Measurements from ENCODE around the gene PDSS2. TPM values are rescaled to one million over a fixed set of nuclear protein-coding genes. Genes with fewer than 3 reads are reported as not detected.
"Not testable (repeated sequence)": the region's sequence is repeated elsewhere in the genome, so short reads cannot be mapped to it uniquely, and the experiment has no call there.

PDSS2 gene
- total and polyA plus RNA-seq, 2 donors = 11.1 to 22.6 TPM

DNA sequence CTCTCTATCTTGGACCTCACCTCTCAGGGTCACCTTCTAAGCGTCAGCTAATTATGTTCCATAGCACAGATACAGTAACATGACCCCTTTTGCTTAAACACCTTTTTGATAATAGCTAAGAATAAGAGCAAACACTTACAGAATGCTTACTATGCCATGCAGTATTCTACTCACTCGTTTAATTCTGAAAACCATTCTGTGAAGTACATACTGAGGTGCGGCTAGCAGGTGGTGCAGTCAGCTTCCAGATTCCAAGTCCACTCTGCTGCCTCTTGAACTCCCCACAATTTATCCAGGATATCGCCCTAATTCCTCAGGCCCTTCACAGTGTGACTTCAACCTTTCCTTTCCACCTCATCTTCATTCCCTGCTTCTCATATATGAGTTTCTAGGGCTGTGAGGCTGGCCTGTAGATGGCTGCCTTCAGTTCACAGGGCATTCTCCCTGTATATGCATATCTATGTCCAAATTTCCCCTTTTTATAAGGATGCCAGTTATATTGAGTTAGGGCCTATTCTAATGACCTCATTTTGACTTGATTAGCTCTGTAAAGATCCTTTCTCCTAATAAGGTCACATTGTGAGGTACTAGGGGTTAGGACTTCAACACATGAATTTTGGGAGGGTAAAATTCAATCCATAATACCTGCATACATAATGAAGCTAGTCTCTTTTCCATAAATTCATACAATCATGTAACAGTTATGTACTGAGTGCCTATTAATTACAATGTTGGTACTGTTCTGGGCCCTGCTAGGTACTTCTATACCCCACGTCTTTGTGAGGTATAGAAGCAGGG, 130.1 kb downstream of the PDSS2 start:
- DNase-seq (ENCODE audit: extremely low spot score) = no peak
- no peak overlapping the region for H3K4me3 ChIP-seq (ENCODE audit: low read depth, low read length)
- WGBS = 84% methylated on average over 5 of the region's 5 CpGs
- no peaks in the 10 kb centered on the region for H3K36me3 ChIP-seq (ENCODE audit: insufficient read depth)
- H3K4me1 ChIP-seq (ENCODE audit: insufficient read depth) = no peaks in the 10 kb centered on the region
- H3K27ac ChIP-seq (ENCODE audit: low read depth) = no peak overlapping the region

DNA sequence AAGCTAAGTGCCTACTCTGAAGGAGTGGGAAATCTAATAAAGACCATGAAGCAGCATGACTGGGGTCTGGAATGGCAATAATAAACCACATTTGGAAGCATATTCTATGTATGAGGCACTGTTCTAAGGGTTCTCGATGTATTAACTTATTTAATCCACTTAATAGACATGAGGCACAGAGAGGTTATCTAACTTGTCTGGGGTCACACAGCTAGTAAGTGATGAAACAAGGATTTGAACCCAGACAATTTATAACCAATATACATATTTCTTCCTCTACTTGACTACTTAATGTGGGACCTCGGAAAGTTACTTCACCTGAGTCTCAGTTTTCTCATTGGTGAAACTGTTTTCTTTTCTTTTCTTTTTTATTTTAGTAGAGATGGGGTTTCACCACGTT, 131.3 kb downstream of the PDSS2 start:
- WGBS = 91% methylated on average over 3 of the region's 3 CpGs
- Histone ChIP-seq H3K4me3 (ENCODE audit: low read depth, low read length) (no peak overlapping the region), H3K4me1 (ENCODE audit: insufficient read depth) (no peaks in the 10 kb centered on the region), H3K27ac (ENCODE audit: low read depth) (no peak overlapping the region), H3K36me3 (ENCODE audit: insufficient read depth) (no peaks in the 10 kb centered on the region)
- no peak for DNase-seq (ENCODE audit: extremely low spot score)

DNA sequence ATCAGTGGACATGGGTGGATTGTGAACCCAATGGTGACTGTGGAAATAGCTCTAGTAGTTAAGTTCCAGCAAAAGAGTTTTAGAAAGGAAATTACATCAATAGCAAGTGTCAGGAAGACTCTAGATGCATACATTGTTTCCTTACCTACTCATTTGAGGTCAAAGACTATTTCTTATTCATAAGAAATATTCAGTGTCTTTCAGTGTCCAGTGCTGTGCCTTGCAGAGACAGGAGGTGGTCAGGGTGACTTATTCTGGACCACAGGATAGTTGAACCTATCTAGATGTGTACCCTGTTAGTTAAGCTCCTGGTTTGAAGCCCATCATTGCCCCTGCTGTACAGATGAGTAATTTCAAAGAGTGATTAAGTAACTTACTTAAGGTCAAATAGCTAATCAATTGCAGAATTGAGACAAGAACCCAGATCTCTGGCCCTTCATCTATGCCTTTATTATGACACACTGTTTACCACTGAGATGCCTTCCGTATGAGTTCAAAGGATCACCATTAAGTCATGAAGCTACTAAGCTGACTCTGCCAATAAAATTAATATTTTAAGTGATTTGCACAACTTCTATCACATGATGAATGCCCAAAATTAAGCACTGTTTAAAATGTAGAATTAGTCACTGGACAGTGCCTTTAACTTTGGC, 136.1 kb downstream of the PDSS2 start:
- no peak overlapping the region for H3K4me3 ChIP-seq (ENCODE audit: low read depth, low read length)
- H3K4me1 ChIP-seq (ENCODE audit: insufficient read depth) = no peaks in the 10 kb centered on the region
- H3K27ac ChIP-seq (ENCODE audit: low read depth) = no peak overlapping the region
- DNase-seq (ENCODE audit: extremely low spot score) = no peak
- H3K36me3 ChIP-seq (ENCODE audit: insufficient read depth) = no peaks in the 10 kb centered on the region
- whole genome bisulfite sequencing = 86% methylated on average over 1 of the region's 1 CpG

DNA sequence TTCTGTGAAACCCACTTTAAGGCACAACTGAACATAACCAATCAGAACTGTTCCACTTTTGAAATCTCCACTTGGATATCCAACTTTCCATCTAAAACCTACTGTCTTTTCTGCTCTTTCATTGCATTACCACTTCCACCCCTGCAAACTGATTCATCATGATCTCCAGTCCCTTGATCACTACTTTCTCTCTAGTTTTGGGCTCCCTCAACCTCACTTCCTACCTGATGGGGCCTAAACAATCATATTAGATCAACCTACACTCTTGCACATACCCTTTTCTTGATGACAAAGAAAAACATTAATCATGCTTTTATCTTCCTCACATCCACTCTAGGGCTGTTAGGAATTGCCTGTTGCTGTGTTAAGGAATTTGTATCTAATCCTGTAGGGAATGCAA, 137.6 kb downstream of the PDSS2 start:
- no peaks in the 10 kb centered on the region for H3K4me1 ChIP-seq (ENCODE audit: insufficient read depth)
- no peak for DNase-seq (ENCODE audit: extremely low spot score)
- no peak overlapping the region for H3K4me3 ChIP-seq (ENCODE audit: low read depth, low read length)
- no peak overlapping the region for H3K27ac ChIP-seq (ENCODE audit: low read depth)
- no peaks in the 10 kb centered on the region for H3K36me3 ChIP-seq (ENCODE audit: insufficient read depth)

DNA sequence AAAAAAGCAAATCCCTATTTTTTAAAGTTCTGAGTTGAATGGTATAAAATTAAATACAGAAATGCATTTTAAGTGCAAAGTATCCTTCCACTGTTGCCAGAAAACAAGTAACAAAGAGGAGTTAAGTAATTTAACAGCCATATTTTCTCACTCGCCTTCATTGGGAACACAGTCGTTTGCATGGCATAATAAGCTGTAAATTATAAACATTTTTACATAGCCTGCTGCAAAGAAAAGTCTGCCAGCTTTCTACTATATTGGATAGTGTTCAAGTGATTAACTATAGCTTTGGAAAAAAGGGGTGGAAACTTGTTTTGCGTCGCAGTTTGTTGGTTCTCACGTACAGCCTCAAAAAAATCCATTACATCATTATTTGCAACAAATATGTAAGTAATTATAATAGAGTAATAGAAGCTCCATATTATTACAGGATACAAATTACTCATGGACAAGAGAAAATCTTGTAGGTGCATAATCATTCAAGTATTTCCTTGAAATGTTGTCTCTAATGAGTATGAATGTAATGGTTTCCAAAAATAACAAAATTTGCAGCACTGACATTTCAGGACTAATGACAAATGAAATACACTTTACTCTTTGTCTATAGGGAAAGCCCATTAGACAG, 139.3 kb downstream of the PDSS2 start:
- Histone ChIP-seq H3K36me3 (ENCODE audit: insufficient read depth) (no peaks in the 10 kb centered on the region), H3K4me3 (ENCODE audit: low read depth, low read length) (no peak overlapping the region), H3K4me1 (ENCODE audit: insufficient read depth) (no peaks in the 10 kb centered on the region), H3K27ac (ENCODE audit: low read depth) (no peak overlapping the region)
- WGBS = 63% methylated on average over 5 of the region's 5 CpGs
- no peak for DNase-seq (ENCODE audit: extremely low spot score)

DNA sequence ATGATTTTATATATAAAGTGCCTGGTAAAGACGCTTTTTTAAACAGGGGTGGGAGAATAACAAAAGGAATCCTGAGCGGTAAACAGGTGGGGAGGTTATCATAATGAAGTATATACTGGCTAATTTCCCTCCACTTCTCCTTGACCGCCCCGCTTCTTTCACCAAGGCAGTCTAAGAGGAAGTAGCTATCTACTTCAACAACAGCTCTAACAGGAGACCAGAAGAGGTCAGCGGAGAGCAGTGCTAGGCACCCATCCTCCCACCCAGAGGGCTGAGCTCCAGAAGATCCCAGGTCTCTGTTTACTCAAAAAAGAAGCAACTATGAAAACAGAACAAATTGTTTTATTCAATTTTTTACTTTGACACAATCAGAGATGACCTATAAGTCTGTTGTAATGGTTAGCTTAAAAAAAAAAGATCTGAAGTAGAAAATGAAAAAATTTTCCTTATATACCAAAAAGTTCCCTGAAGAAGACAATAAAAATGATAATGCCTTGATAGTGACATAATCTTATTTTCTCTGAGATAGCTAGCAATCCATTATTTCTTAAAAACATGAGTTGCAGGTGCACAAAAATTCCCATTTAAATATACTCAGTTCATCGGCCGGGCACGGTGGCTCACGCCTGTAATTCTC, 141.1 kb downstream of the PDSS2 start:
- Histone ChIP-seq H3K4me1 (ENCODE audit: insufficient read depth) (no peaks in the 10 kb centered on the region), H3K27ac (ENCODE audit: low read depth) (no peak overlapping the region), H3K36me3 (ENCODE audit: insufficient read depth) (no peaks in the 10 kb centered on the region), H3K4me3 (ENCODE audit: low read depth, low read length) (no peak overlapping the region)
- WGBS = 62% methylated on average over 9 of the region's 9 CpGs
- peak; percentile 21 for DNase-seq (ENCODE audit: extremely low spot score)

DNA sequence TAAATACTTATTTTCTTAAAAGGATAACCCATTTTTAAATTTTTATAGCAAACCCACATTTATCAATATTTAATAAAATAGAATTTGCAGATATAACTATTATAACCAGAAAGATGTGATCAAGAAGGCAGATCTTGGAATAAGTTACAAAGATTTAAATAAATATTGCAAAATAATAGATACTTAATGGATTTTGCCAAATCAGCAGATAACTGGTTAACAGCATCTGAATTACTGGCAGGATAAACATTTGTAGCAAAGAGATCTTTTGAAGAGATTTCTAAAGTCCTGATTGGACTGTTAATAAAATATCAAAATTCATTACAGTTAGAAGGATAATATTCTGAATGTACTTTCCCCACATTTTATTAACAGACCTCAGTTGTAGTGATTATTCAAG, 144.2 kb downstream of the PDSS2 start:
- no peak overlapping the region for H3K27ac ChIP-seq (ENCODE audit: low read depth)
- H3K36me3 ChIP-seq (ENCODE audit: insufficient read depth) = no peaks in the 10 kb centered on the region
- DNase-seq (ENCODE audit: extremely low spot score) = no peak
- no peak overlapping the region for H3K4me3 ChIP-seq (ENCODE audit: low read depth, low read length)
- H3K4me1 ChIP-seq (ENCODE audit: insufficient read depth) = no peaks in the 10 kb centered on the region

DNA sequence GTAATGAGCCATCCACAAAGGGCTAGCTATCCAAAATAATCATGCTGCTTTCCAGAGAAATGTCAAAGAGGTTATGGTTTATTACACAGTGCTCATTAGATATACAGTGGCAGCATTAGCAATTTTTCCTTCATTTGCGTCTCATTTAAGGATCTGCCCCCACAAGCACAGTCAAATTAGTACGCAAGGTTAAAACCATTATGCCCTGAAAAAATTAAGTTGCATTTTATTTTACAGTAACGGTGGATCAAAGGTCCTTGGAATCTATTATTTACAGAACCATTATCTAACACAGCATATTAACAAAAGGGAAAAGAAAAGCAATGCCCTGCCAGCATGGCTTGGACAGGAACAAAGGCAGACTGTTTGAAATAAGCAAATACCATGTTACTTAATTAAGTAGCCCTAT, 144.8 kb downstream of the PDSS2 start:
- WGBS = 69% methylated on average over 3 of the region's 3 CpGs
- no peak for DNase-seq (ENCODE audit: extremely low spot score)
- Histone ChIP-seq H3K36me3 (ENCODE audit: insufficient read depth) (no peaks in the 10 kb centered on the region), H3K27ac (ENCODE audit: low read depth) (no peak overlapping the region), H3K4me3 (ENCODE audit: low read depth, low read length) (no peak overlapping the region), H3K4me1 (ENCODE audit: insufficient read depth) (no peaks in the 10 kb centered on the region)

DNA sequence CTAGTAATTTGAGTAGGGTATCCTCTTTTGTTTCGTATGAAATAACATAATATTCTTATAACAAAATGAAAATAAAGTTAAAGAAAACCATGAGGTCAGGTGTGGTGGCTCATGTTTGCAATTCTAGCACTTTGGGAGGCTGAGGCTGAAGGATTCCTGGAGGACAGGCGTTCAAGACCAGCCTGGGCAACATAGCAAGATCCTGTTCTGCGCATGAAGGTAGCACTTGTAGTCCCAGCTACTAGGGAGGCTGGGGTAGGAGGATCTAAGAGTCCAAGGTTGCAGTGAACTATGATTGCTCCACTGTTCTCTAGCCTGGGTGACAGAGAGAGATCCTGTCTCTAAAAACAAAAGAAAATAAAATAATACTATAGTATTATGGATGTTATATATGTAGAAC, 145.6 kb downstream of the PDSS2 start:
- Histone ChIP-seq H3K36me3 (ENCODE audit: insufficient read depth) (no peaks in the 10 kb centered on the region), H3K4me1 (ENCODE audit: insufficient read depth) (no peaks in the 10 kb centered on the region), H3K27ac (ENCODE audit: low read depth) (no peak overlapping the region), H3K4me3 (ENCODE audit: low read depth, low read length) (no peak overlapping the region)
- DNase-seq (ENCODE audit: extremely low spot score) = no peak
- 94% methylated on average over 3 of the region's 3 CpGs for WGBS

DNA sequence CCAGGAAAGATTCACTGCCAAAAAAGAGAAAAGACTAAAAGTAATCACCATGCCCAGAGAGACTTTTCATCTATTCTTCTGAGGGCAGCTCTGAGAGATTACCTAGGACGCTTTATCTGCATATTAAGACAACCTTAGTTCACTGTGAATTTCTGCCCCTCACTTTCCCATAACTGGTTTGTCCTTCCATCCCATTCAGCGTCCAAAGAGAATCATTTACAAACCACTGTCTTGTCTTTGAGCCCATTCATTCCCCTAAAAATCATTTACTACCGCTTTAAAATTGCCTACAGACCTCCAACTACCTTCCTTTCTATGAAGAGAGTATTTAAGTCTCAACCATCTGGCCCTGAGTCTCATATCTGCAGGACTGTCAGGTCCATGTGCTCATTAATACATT, 149.0 kb downstream of the PDSS2 start:
- 95% methylated on average over 3 of the region's 3 CpGs for WGBS
- Histone ChIP-seq H3K27ac (ENCODE audit: low read depth) (no peak overlapping the region), H3K4me1 (ENCODE audit: insufficient read depth) (no peaks in the 10 kb centered on the region), H3K4me3 (ENCODE audit: low read depth, low read length) (no peak overlapping the region), H3K36me3 (ENCODE audit: insufficient read depth) (no peaks in the 10 kb centered on the region)
- no peak for DNase-seq (ENCODE audit: extremely low spot score)

DNA sequence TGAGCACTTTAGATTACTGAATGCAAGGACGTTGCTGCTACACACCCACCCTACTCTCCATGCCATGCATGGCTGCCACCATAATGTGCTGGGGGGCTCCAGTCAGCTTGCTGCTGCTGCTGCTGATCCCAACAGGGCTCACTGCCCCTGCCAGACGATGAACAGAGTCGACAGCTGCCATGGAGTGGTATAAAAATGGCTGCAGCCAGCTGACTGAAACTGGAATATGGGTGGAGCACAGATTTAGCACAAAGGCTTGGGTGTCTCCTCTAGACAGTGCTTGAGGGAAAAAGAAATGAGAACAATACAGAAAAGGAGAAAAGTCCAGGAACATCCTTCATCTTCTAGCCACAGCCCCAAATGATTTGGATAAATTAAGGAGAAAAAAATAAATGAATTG, 150.7 kb downstream of the PDSS2 start:
- no peaks in the 10 kb centered on the region for H3K4me1 ChIP-seq (ENCODE audit: insufficient read depth)
- no peak overlapping the region for H3K27ac ChIP-seq (ENCODE audit: low read depth)
- WGBS = 82% methylated on average over 3 of the region's 3 CpGs
- H3K4me3 ChIP-seq (ENCODE audit: low read depth, low read length) = no peak overlapping the region
- no peaks in the 10 kb centered on the region for H3K36me3 ChIP-seq (ENCODE audit: insufficient read depth)
- DNase-seq (ENCODE audit: extremely low spot score) = no peak

DNA sequence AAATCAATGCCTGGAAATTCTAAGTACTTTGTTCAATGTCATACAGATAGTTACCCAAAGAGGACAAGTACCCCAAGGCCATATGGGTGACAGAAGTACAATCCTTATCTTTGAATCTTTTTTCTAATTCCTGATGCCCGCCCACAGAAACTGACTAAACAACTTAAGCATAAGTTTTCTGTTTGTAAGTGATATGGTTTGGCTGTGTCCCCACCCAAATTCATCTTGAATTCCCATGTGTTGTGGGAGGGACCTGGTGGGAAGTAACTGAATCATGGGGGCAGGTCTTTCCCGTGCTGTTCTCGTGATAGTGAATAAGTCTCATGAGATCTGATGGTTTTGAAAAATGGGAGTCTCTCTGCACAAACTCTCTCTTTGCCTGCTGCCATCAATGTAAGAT, 153.4 kb downstream of the PDSS2 start:
- H3K4me1 ChIP-seq (ENCODE audit: insufficient read depth); H3K4me3 ChIP-seq (ENCODE audit: low read depth, low read length); DNase-seq (ENCODE audit: extremely low spot score); H3K36me3 ChIP-seq (ENCODE audit: insufficient read depth); H3K27ac ChIP-seq (ENCODE audit: low read depth): not testable (repeated sequence)
- 88% methylated on average over 3 of the region's 3 CpGs for WGBS

DNA sequence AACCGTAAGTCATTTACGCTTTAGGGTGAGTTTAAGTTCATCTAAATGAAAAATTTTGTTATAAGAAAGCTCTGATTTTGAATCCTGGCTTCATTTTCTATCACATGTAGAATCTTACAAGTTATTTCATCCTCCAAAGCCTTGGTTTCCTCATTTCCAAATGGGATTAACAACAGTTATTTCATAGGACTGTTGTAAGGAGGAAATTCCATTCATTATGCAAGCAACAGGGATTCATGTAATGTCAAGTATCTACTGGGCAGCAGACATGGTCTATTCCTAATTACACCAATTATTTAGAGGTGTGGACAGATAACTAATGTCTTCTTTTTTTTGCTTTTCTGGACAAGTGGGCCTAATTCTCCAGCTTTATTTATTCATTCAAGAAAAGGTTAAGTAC, 154.0 kb downstream of the PDSS2 start:
- H3K4me1 ChIP-seq (ENCODE audit: insufficient read depth) = no peaks in the 10 kb centered on the region
- no peak overlapping the region for H3K27ac ChIP-seq (ENCODE audit: low read depth)
- H3K4me3 ChIP-seq (ENCODE audit: low read depth, low read length) = no peak overlapping the region
- WGBS = 98% methylated on average over 2 of the region's 2 CpGs
- no peak for DNase-seq (ENCODE audit: extremely low spot score)
- no peaks in the 10 kb centered on the region for H3K36me3 ChIP-seq (ENCODE audit: insufficient read depth)
